CD14-positive monocyte (primary cell): ENCODE measurements around the gene KRTAP10-8. TPM values are rescaled to one million over a fixed set of nuclear protein-coding genes. Genes with fewer than 3 reads are reported as not detected.
"Not testable (repeated sequence)": the region's sequence is repeated elsewhere in the genome, so short reads cannot be mapped to it uniquely, and the experiment has no call there.

Experiments
- DNase-seq, 3 donors: peaks; one replicate each; pipeline ENCODE4 v3.0.0-alpha.2; 2011 to 2022
- H2AFZ ChIP-seq: 2 replicates; pipeline ENCODE4 v1.6.0; 2012; ENCODE audit warnings: mild to moderate bottlenecking, low read depth, low read length, inconsistent platforms; ENCODE audit not compliant: insufficient read depth, poor library complexity, severe bottlenecking
- H3K27ac ChIP-seq, 2 donors: 1 replicate in 1 of 2; 2 replicates in 1 of 2; pipeline ENCODE4 v1.5.1; 2012 to 2013; ENCODE audit warnings: low read length in 2 of 2, control low read depth in 1 of 2, inconsistent platforms in 1 of 2, low read depth in 1 of 2, mild to moderate bottlenecking in 1 of 2
- H3K27me3 ChIP-seq, 2 donors: one replicate each; pipeline versions ENCODE4 v1.6.0 to v1.6.1; 2011 to 2013; ENCODE audit warnings: low read length in 2 of 2; ENCODE audit not compliant: control insufficient read depth in 2 of 2, insufficient read depth in 2 of 2
- H3K36me3 ChIP-seq, 2 donors: replicated peaks in 1 of 2; 1 replicate in 1 of 2; 2 replicates in 1 of 2; pipeline versions ENCODE4 v1.5.1 to v1.6.1; 2012 to 2013; ENCODE audit warnings: low read length in 2 of 2, control low read depth in 1 of 2, inconsistent platforms in 1 of 2, mild to moderate bottlenecking in 1 of 2; ENCODE audit not compliant: insufficient read depth in 2 of 2, control insufficient read depth in 1 of 2
- H3K4me1 ChIP-seq, 2 donors: 1 replicate in 1 of 2; 2 replicates in 1 of 2; pipeline versions ENCODE4 v1.5.1 to v1.6.1; 2012 to 2013; ENCODE audit warnings: low read length in 2 of 2, control low read depth in 1 of 2, inconsistent platforms in 1 of 2, mild to moderate bottlenecking in 1 of 2, moderate library complexity in 1 of 2; ENCODE audit not compliant: insufficient read depth in 2 of 2, control insufficient read depth in 1 of 2
- H3K4me2 ChIP-seq: replicated peaks from 2 replicates; pipeline ENCODE3; 2012; ENCODE audit warnings: low read length, moderate library complexity, mild to moderate bottlenecking; ENCODE audit not compliant: poor library complexity, severe bottlenecking; ENCODE audit errors: extremely low read depth
- H3K4me3 ChIP-seq, 3 experiments: fragments of 200-600 bp in 1 of 3; sonication (generic) in 1 of 3; replicated peaks in 1 of 3; 1 replicate in 2 of 3; 2 replicates in 1 of 3; pipeline ENCODE4 v1.5.1; 2011 to 2013; ENCODE audit warnings: low read length in 3 of 3, mild to moderate bottlenecking in 3 of 3, control low read depth in 2 of 3, low read depth in 2 of 3, inconsistent platforms in 1 of 3, moderate library complexity in 1 of 3
- H3K79me2 ChIP-seq: 2 replicates; pipeline ENCODE4 v1.6.0; 2012; ENCODE audit warnings: mild to moderate bottlenecking, control low read depth, inconsistent platforms, low read length, moderate library complexity; ENCODE audit not compliant: insufficient read depth
- H3K9ac ChIP-seq: 2 replicates; pipeline ENCODE4 v1.6.0; 2017; ENCODE audit warnings: low read length, mild to moderate bottlenecking; ENCODE audit not compliant: insufficient read depth, poor library complexity, severe bottlenecking
- H3K9me3 ChIP-seq, 2 donors: replicated peaks in 1 of 2; 1 replicate in 1 of 2; 2 replicates in 1 of 2; pipeline versions ENCODE4 v1.5.1 to v1.6.1; 2012 to 2013; ENCODE audit warnings: low read length in 2 of 2, control low read depth in 1 of 2; ENCODE audit not compliant: control insufficient read depth in 1 of 2, insufficient read depth in 1 of 2
- H4K20me1 ChIP-seq: 2 replicates; pipeline ENCODE4 v1.6.0; 2012; ENCODE audit warnings: mild to moderate bottlenecking, low read length, control low read depth, moderate library complexity; ENCODE audit not compliant: insufficient read depth
- H3K27ac Mint-ChIP-seq, 7 donors: one replicate each; pipeline ENCODE4 v1.8.0; 2020; ENCODE audit warnings: mild to moderate bottlenecking in 7 of 7, mixed read lengths in 7 of 7, moderate library complexity in 6 of 7, inconsistent platforms in 2 of 7
- H3K27me3 Mint-ChIP-seq, 3 donors: one replicate each; pipeline ENCODE4 v1.8.0; 2021 to 2022; ENCODE audit warnings: low read depth in 3 of 3, mild to moderate bottlenecking in 3 of 3, mixed read lengths in 3 of 3, moderate library complexity in 3 of 3, inconsistent platforms in 1 of 3
- H3K36me3 Mint-ChIP-seq, 2 donors: one replicate each; pipeline ENCODE4 v1.8.0; 2020; ENCODE audit warnings: mixed read lengths in 2 of 2, inconsistent platforms in 1 of 2, mild to moderate bottlenecking in 1 of 2
- H3K4me1 Mint-ChIP-seq: one replicate; pipeline ENCODE4 v1.8.0; 2020; ENCODE audit warnings: mild to moderate bottlenecking, mixed read lengths
- H3K4me3 Mint-ChIP-seq, 2 donors: one replicate each; pipeline ENCODE4 v1.8.0; 2020; ENCODE audit warnings: mild to moderate bottlenecking in 2 of 2, mixed read lengths in 2 of 2, moderate library complexity in 1 of 2
- H3K9me3 Mint-ChIP-seq, 7 donors: one replicate each; pipeline ENCODE4 v1.8.0; 2020 to 2022; ENCODE audit warnings: mixed read lengths in 7 of 7, mild to moderate bottlenecking in 6 of 7, moderate library complexity in 6 of 7, inconsistent platforms in 2 of 7
- CTCF ChIP-seq: fragments of 200-600 bp; IDR thresholded peaks from one replicate; pipeline ENCODE4 v1.8.0; 2022; ENCODE audit warnings: antibody characterized with exemption, mild to moderate bottlenecking
- WGBS: methylation state at CpG from one replicate; pipeline ENCODE4 v1.1.5; 2013; ENCODE audit warnings: missing lambda C conversion rate; ENCODE audit not compliant: insufficient coverage; 5-methylcytosine and 5-hydroxymethylcytosine counted together
- intact Hi-C, 2 donors: fragments of 100-400 bp; cut with micrococcal nuclease; formaldehyde crosslinking; loops; one replicate each; pipeline versions ENCODE4 v1.15.0 to v1.15.1; 2023
- polyA plus RNA-seq, 3 donors: library from polyadenylated mRNA; depleted of rRNA in 1 of 3; unstranded in 2 of 3; stranded (reverse) in 1 of 3; fragments of 300-500 nt in 2 of 3; fragments of >200 nt in 1 of 3; fragmentation: Illumina TruSeq in 2 of 3; gene quantifications; 1 replicate in 2 of 3; 2 replicates in 1 of 3; pipeline ENCODE4 v1.2.3, GENCODE V29; 2012 to 2021

The KRTAP10-8 gene
- polyA plus RNA-seq, 3 donors = not detected

GRCh38 chr21:44658541-44658910 is 46.6 kb downstream of the KRTAP10-8 start:
- Histone ChIP-seq H2AFZ (no peak overlapping the region), H4K20me1 (no peaks in the 10 kb centered on the region), H3K9me3 (peaks cover 16 to 51% of the 10 kb centered on the region in 2 donors), H3K9ac (no peak overlapping the region), H3K4me3 (no peak overlapping the region), H3K4me2 (no peak overlapping the region), H3K4me1 (no peaks in the 10 kb centered on the region), H3K27ac (no peak overlapping the region), H3K27me3 (no peaks in the 10 kb centered on the region), H3K36me3 (no peaks in the 10 kb centered on the region), H3K79me2 (no peaks in the 10 kb centered on the region)
- Mint-ChIP-seq H3K27me3 (peaks cover 8 to 14% (median 10%) of the 10 kb centered on the region in 3 donors), H3K36me3 (no peaks in the 10 kb centered on the region), H3K4me1 (no peaks in the 10 kb centered on the region), H3K4me3 (no peak overlapping the region), H3K27ac (no peak overlapping the region), H3K9me3 (peaks cover 27 to 58% (median 42%) of the 10 kb centered on the region in 7 donors)
- WGBS = no CpG with 5 or more reads among the region's 5 CpGs
- TF ChIP-seq CTCF = no peak
- intact Hi-C loops = no loop called here
- DNase-seq = no peak

DNA sequence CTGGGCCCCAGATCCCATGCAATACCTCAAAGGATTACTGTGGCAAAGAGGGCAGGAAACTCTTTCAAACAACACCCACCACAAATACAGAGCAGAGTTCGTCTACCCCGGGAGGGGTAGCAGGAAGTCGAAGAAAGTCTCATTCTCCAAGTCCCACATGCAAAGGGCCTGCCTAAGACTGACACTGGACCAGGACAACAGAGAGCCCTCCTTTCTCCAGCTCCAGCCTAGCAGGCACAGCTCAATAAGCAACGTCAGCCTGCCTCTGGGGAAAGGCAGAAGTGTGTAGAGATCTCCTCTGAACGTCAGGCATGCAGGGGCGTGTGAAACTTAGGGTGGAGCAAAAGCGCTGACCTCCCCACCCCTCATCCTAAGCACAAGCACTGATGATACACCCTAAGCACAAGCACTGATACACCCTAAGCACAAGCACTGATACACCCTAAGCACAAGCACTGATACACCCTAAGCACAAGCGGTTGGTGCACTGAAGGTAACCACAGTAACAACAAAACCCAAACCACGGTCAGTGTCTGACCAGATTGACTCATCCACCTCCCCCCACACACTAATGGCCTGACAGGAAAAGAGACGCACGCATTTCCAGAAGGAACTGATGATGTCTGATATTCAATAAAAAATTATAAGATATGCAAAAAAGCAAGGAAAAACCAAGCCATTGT is 47.2 kb downstream of the KRTAP10-8 start:
- Mint-ChIP-seq H3K4me1 (no peaks in the 10 kb centered on the region), H3K27me3 (peaks cover 8 to 11% (median 10%) of the 10 kb centered on the region in 3 donors), H3K36me3 (no peaks in the 10 kb centered on the region), H3K9me3 (peaks cover 25 to 55% (median 41%) of the 10 kb centered on the region in 7 donors), H3K4me3 (no peak overlapping the region), H3K27ac (peak overlapping the region in 2 of 7 donors; percentile 14 to 36)
- Histone ChIP-seq H3K4me3 (no peak overlapping the region), H3K27ac (no peak overlapping the region), H3K9ac (no peak overlapping the region), H3K4me1 (no peaks in the 10 kb centered on the region), H2AFZ (no peak overlapping the region), H3K27me3 (no peaks in the 10 kb centered on the region), H3K79me2 (no peaks in the 10 kb centered on the region), H3K36me3 (no peaks in the 10 kb centered on the region), H4K20me1 (no peaks in the 10 kb centered on the region), H3K4me2 (no peak overlapping the region), H3K9me3 (peaks cover 16 to 46% of the 10 kb centered on the region in 2 donors)
- no peak for DNase-seq
- intact Hi-C loops = no loop called here
- WGBS = 35% methylated on average over 3 of the region's 11 CpGs
- no peak for TF ChIP-seq CTCF

- H2AFZ ChIP-seq, H3K9ac ChIP-seq, H3K27me3 ChIP-seq, intact Hi-C loops, H3K4me3 Mint-ChIP-seq, H3K4me1 Mint-ChIP-seq, H3K79me2 ChIP-seq, H3K4me1 ChIP-seq, H4K20me1 ChIP-seq, H3K36me3 ChIP-seq, H3K36me3 Mint-ChIP-seq, H3K4me3 ChIP-seq, H3K27ac ChIP-seq, H3K4me2 ChIP-seq, H3K27ac Mint-ChIP-seq, DNase-seq: not testable (repeated sequence)
- peaks cover 9 to 14% (median 10%) of the 10 kb centered on the region in 3 donors for H3K27me3 Mint-ChIP-seq
- peaks cover 16 to 45% (median 34%) of the 10 kb centered on the region in 7 donors for H3K9me3 Mint-ChIP-seq
- WGBS = 33% methylated on average over 1 of the region's 7 CpGs
- H3K9me3 ChIP-seq = peaks cover 16 to 31% of the 10 kb centered on the region in 2 donors
Measured at GRCh38 chr21:44661567-44661966, 49.7 kb downstream of the KRTAP10-8 start.
